ENCODE data around the gene SLC15A3. TPM values are rescaled to one million over a fixed set of nuclear protein-coding genes. Genes with fewer than 3 reads are reported as not detected.

Gene SLC15A3
- total RNA-seq, 1 donor from 2014 or later: 5.0 TPM

- TF ChIP-seq, protein P1, sequence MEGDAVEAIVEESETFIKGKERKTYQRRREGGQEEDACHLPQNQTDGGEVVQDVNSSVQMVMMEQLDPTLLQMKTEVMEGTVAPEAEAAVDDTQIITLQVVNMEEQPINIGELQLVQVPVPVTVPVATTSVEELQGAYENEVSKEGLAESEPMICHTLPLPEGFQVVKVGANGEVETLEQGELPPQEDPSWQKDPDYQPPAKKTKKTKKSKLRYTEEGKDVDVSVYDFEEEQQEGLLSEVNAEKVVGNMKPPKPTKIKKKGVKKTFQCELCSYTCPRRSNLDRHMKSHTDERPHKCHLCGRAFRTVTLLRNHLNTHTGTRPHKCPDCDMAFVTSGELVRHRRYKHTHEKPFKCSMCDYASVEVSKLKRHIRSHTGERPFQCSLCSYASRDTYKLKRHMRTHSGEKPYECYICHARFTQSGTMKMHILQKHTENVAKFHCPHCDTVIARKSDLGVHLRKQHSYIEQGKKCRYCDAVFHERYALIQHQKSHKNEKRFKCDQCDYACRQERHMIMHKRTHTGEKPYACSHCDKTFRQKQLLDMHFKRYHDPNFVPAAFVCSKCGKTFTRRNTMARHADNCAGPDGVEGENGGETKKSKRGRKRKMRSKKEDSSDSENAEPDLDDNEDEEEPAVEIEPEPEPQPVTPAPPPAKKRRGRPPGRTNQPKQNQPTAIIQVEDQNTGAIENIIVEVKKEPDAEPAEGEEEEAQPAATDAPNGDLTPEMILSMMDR (IDR thresholded peaks at IDR 0.05; ENCODE audit: unreplicated experiment): no peak
- H3K4me1 Mint-ChIP-seq: peaks cover 8% of the 10 kb centered on the region
- H3K27me3 Mint-ChIP-seq (ENCODE audit: low read depth): peaks cover 17% of the 10 kb centered on the region
- H3K27ac Mint-ChIP-seq: no peak overlapping the region
- no peak for DNase-seq (ENCODE audit: low spot score in 2 of 2, unreplicated experiment in 2 of 2)
- H3K4me3 Mint-ChIP-seq: no peak overlapping the region
- no peaks in the 10 kb centered on the region for H3K36me3 Mint-ChIP-seq
- no peaks in the 10 kb centered on the region for H3K9me3 Mint-ChIP-seq
These were observed 30.2 kb upstream of the SLC15A3 start for GRCh38 chr11:60982184-60982583.

DNA sequence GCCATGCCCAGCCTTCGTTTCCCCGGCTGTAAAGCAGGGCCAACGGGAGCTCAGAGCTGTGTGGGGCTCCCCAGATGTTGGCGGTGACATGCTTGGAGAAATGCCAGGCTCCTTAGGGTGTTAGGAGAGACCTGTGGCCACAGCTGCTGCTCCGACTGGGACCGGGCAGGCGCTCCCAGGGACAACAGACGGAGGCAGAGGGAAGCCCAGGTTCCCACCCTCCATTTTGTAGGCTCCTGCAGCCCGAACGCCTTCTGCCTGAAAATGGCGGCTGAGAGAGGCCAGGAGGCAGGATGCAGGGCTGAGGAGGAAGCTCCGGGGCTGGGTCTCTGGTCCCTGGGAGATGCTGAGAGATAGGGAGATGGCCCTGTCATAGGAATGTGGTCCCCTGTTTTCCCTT is 29.5 kb upstream of the SLC15A3 start:
- H3K4me1 Mint-ChIP-seq: peaks cover 12% of the 10 kb centered on the region
- no peaks in the 10 kb centered on the region for H3K9me3 Mint-ChIP-seq
- H3K27me3 Mint-ChIP-seq (ENCODE audit: low read depth): peaks cover 16% of the 10 kb centered on the region
- no peaks in the 10 kb centered on the region for H3K36me3 Mint-ChIP-seq
- no peak overlapping the region for H3K27ac Mint-ChIP-seq
- TF ChIP-seq, protein P1 (IDR thresholded peaks at IDR 0.05; ENCODE audit: unreplicated experiment): no peak
- H3K4me3 Mint-ChIP-seq: no peak overlapping the region
- no peak for DNase-seq (ENCODE audit: low spot score in 2 of 2, unreplicated experiment in 2 of 2)

GRCh38 chr11:60978546-60979380 is 26.8 kb upstream of the SLC15A3 start:
- peaks cover 6% of the 10 kb centered on the region for H3K4me1 Mint-ChIP-seq
- TF ChIP-seq, protein P1 (IDR thresholded peaks at IDR 0.05; ENCODE audit: unreplicated experiment): no peak
- no peaks in the 10 kb centered on the region for H3K9me3 Mint-ChIP-seq
- no peak overlapping the region for H3K27ac Mint-ChIP-seq
- DNase-seq (ENCODE audit: low spot score in 2 of 2, unreplicated experiment in 2 of 2): no peak
- no peaks in the 10 kb centered on the region for H3K36me3 Mint-ChIP-seq
- peaks cover 7% of the 10 kb centered on the region for H3K27me3 Mint-ChIP-seq (ENCODE audit: low read depth)
- H3K4me3 Mint-ChIP-seq: no peak overlapping the region

DNA sequence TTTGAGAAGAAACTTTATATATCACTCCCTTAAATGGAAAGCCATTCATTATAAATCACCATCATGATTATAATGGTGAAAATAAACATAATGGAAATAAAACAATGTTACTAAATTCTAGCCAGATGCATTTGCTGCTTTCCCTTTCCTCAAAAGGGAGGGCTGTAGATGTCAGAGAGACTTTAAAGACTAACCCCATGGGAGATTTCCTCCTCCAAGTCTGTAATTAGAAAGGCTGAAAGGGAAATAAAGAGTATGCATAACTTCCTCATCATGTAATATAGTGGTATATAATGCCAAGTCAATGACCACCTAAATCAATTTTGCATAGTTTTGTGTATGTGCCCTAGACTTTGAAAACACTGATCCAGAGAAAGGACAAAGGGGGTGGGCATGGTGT is 25.9 kb upstream of the SLC15A3 start:
- no peak overlapping the region for H3K27ac Mint-ChIP-seq
- TF ChIP-seq, protein P1 (IDR thresholded peaks at IDR 0.05; ENCODE audit: unreplicated experiment): no peak
- no peak for DNase-seq (ENCODE audit: low spot score in 2 of 2, unreplicated experiment in 2 of 2)
- H3K9me3 Mint-ChIP-seq: no peaks in the 10 kb centered on the region
- H3K4me3 Mint-ChIP-seq: no peak overlapping the region
- H3K4me1 Mint-ChIP-seq: peaks cover 6% of the 10 kb centered on the region
- peaks cover 1% of the 10 kb centered on the region for H3K27me3 Mint-ChIP-seq (ENCODE audit: low read depth)
- no peaks in the 10 kb centered on the region for H3K36me3 Mint-ChIP-seq

DNA sequence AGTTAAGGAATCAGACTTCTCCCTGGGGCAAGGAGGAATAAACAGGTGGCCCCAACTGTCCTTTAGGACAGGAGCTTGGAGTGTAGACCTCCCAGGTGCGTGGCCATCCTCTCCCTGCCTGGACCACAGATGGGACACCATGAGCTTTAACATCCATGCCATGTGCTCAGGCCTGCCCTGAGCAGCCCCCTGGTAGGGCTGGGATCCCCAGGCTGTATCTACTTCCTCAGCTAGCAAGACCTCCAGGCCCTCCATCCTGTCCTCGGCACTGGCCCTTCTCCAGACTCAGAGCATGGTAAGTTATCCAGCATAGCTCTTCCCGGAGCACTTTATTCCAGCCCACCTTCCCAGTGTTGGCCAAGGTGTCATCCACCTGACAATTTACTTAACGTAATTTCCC is 25.2 kb upstream of the SLC15A3 start:
- Mint-ChIP-seq H3K27me3 (ENCODE audit: low read depth) (no peaks in the 10 kb centered on the region), H3K4me1 (peaks cover 6% of the 10 kb centered on the region), H3K27ac (no peak overlapping the region), H3K36me3 (no peaks in the 10 kb centered on the region), H3K4me3 (no peak overlapping the region), H3K9me3 (no peaks in the 10 kb centered on the region)
- no peak for DNase-seq (ENCODE audit: low spot score in 2 of 2, unreplicated experiment in 2 of 2)
- TF ChIP-seq, protein P1 (IDR thresholded peaks at IDR 0.05; ENCODE audit: unreplicated experiment): no peak
